HepG2 (cell line): ENCODE results near the gene NUP62. TPM values are rescaled to one million over a fixed set of nuclear protein-coding genes. Genes with fewer than 3 reads are reported as not detected.

ENCODE experiments used
- ATAC-seq: fragments of 200-7000 bp; cut with Tn5 transposase; 3 replicates; pipeline ENCODE4 v1.9.1; 2020; ENCODE audit warnings: mild to moderate bottlenecking, moderate library complexity
- BruUV-seq: library from RNA; stranded (reverse); fragments of 400-500 nt; replicated peaks from 2 replicates; lab custom pipeline; 2021; lab: Mats Ljungman, UMichigan
- CTCF ChIA-PET: fragments of 300-600 bp; formaldehyde crosslinking; extraction: SDS; loops from one replicate; lab custom pipeline; 2021; ENCODE audit warnings: low total read pairs, inconsistent platforms, low intra/inter-chr PET ratio; lab: Yijun Ruan, JAX
- POLR2A ChIA-PET: fragments of 350-600 bp; sonication (Branson Sonifier 250); formaldehyde crosslinking; loops from one replicate; lab custom pipeline; 2020; ENCODE audit warnings: antibody characterized with exemption, inconsistent platforms; lab: Yijun Ruan, JAX
- DNase-seq: peaks from one replicate; pipeline ENCODE4 v3.0.0-alpha.2; 2015; ENCODE audit warnings: low spot score
- FAIRE-seq: peaks from 3 replicates; lab custom pipeline; 2011; peaks lifted over from hg19 to GRCh38; lab: Jason Lieb, UNC
- H2AFZ ChIP-seq: one replicate; pipeline ENCODE4 v1.6.1; 2011; ENCODE audit warnings: low read length, inconsistent platforms
- H3K27ac ChIP-seq: fragments of 300-600 bp; 3 replicates; pipeline ENCODE4 v1.8.0; 2011; ENCODE audit warnings: mixed run types, mild to moderate bottlenecking, mixed read lengths, low read length, inconsistent platforms; ENCODE audit not compliant: insufficient read depth; ENCODE audit errors: extremely low read length
- H3K27me3 ChIP-seq, 2 experiments: fragments of 200-600 bp in 1 of 2; 2 replicates in 1 of 2; 3 replicates in 1 of 2; pipeline versions ENCODE4 v1.6.0 to v1.8.0; 2011; ENCODE audit warnings: low read length in 2 of 2, mild to moderate bottlenecking in 2 of 2, moderate library complexity in 2 of 2, inconsistent platforms in 1 of 2; ENCODE audit not compliant: insufficient read depth in 2 of 2, control insufficient read depth in 1 of 2
- H3K36me3 ChIP-seq, 2 experiments: fragments of 200-600 bp in 1 of 2; replicated peaks in 1 of 2; 2 replicates in 1 of 2; 3 replicates in 1 of 2; pipeline versions ENCODE4 v1.5.1 to v1.8.0; 2011; ENCODE audit warnings: low read length in 2 of 2, inconsistent platforms in 1 of 2; ENCODE audit not compliant: insufficient read depth in 2 of 2, control insufficient read depth in 1 of 2
- H3K4me1 ChIP-seq: 2 replicates; pipeline ENCODE4 v1.5.1; 2012; ENCODE audit warnings: low read length, inconsistent platforms; ENCODE audit not compliant: insufficient read depth
- H3K4me2 ChIP-seq: 2 replicates; pipeline ENCODE4 v1.6.0; 2011; ENCODE audit warnings: low read depth, low read length, inconsistent platforms
- H3K4me3 ChIP-seq, 3 experiments: fragments of 200-600 bp in 1 of 3; sonication (generic), shearing (Covaris generic) in 1 of 3; replicated peaks in 1 of 3; 2 replicates each; pipeline ENCODE4 v1.5.1; 2011 to 2016; ENCODE audit warnings: low read length in 3 of 3, inconsistent platforms in 2 of 3, low read depth in 2 of 3, mild to moderate bottlenecking in 2 of 3, control low read depth in 1 of 3, mixed read lengths in 1 of 3; ENCODE audit not compliant: insufficient read depth in 1 of 3
- H3K79me2 ChIP-seq: one replicate; pipeline ENCODE4 v1.6.1; 2011; ENCODE audit warnings: low read length, inconsistent platforms; ENCODE audit not compliant: insufficient read depth
- H3K9ac ChIP-seq: 2 replicates; pipeline ENCODE4 v1.6.0; 2011; ENCODE audit warnings: mild to moderate bottlenecking, low read depth, low read length, inconsistent platforms; ENCODE audit not compliant: insufficient read depth
- H3K9me3 ChIP-seq: 2 replicates; pipeline ENCODE4 v1.5.1; 2012; ENCODE audit warnings: mild to moderate bottlenecking, low read length
- H4K20me1 ChIP-seq: 2 replicates; pipeline ENCODE4 v1.6.0; 2011; ENCODE audit warnings: inconsistent platforms, mild to moderate bottlenecking, low read length, moderate library complexity; ENCODE audit not compliant: insufficient read depth
- JUN ChIP-seq: sonication (generic); formaldehyde crosslinking; IDR thresholded peaks from 2 replicates; pipeline ENCODE4 v1.4.0; 2020; ENCODE audit warnings: mild to moderate bottlenecking, missing genetic modification reagents
- KAT2B ChIP-seq: fragments of 150-350 bp; IDR thresholded peaks from 2 replicates; pipeline ENCODE4 v1.6.1; 2014; ENCODE audit warnings: low read depth, low read length, borderline replicate concordance
- KMT2B ChIP-seq: IDR thresholded peaks from 2 replicates; pipeline ENCODE4 v1.6.1; 2016; ENCODE audit warnings: missing genetic modification reagents, missing compliant biosample characterization
- MAZ ChIP-seq, 2 experiments: sonication (generic) in 1 of 2; formaldehyde crosslinking in 1 of 2; IDR thresholded peaks; 2 replicates each; pipeline versions ENCODE4 v1.5.0 to v1.6.1; 2012 to 2020; ENCODE audit warnings: low read depth in 2 of 2, mild to moderate bottlenecking in 2 of 2, borderline replicate concordance in 1 of 2, improper control_type of control experiment in 1 of 2, low read length in 1 of 2, missing genetic modification reagents in 1 of 2, moderate library complexity in 1 of 2
- RFX5 ChIP-seq: IDR thresholded peaks from 2 replicates; pipeline ENCODE4 v1.6.1; 2011; ENCODE audit warnings: low read depth, low read length, improper control_type of control experiment
- SMAD1 ChIP-seq: sonication (generic); formaldehyde crosslinking; IDR thresholded peaks from 2 replicates; pipeline ENCODE4 v1.4.0; 2020; ENCODE audit warnings: missing genetic modification reagents, low read depth, mild to moderate bottlenecking, borderline replicate concordance
- USF2 ChIP-seq, 2 experiments: sonication (generic) in 1 of 2; formaldehyde crosslinking in 1 of 2; IDR thresholded peaks; 2 replicates each; pipeline versions ENCODE4 v1.5.1 to v1.6.1; 2011 to 2020; ENCODE audit warnings: borderline replicate concordance in 1 of 2, low read depth in 1 of 2, low read length in 1 of 2, mild to moderate bottlenecking in 1 of 2, missing genetic modification reagents in 1 of 2, moderate library complexity in 1 of 2
- ZNF121 ChIP-seq: sonication (generic); formaldehyde crosslinking; IDR thresholded peaks from 2 replicates; pipeline ENCODE4 v1.5.0; 2020; ENCODE audit warnings: mild to moderate bottlenecking, missing genetic modification reagents
- ZNF549 ChIP-seq: sonication (generic); formaldehyde crosslinking; IDR thresholded peaks from 2 replicates; pipeline ENCODE4 v1.5.0; 2020; ENCODE audit warnings: missing genetic modification reagents
- ZNF746 ChIP-seq: sonication (generic); formaldehyde crosslinking; IDR thresholded peaks from 2 replicates; pipeline ENCODE4 v1.8.0; 2022; ENCODE audit warnings: mild to moderate bottlenecking, missing genetic modification reagents
- ZNF749 ChIP-seq: sonication (generic); formaldehyde crosslinking; IDR thresholded peaks from 2 replicates; pipeline ENCODE4 v1.8.0; 2022; ENCODE audit warnings: mild to moderate bottlenecking, missing genetic modification reagents, moderate library complexity, borderline replicate concordance
- ZNF780A ChIP-seq: sonication (generic); formaldehyde crosslinking; IDR thresholded peaks from 2 replicates; pipeline ENCODE4 v1.8.0; 2022; ENCODE audit warnings: mild to moderate bottlenecking, missing genetic modification reagents, moderate library complexity
- ZNF878 ChIP-seq: sonication (generic); formaldehyde crosslinking; IDR thresholded peaks from 2 replicates; pipeline ENCODE4 v1.8.1; 2023; ENCODE audit warnings: mild to moderate bottlenecking, missing genetic modification reagents, moderate library complexity
- ZZZ3 ChIP-seq: sonication (generic); formaldehyde crosslinking; IDR thresholded peaks from 2 replicates; pipeline ENCODE4 v1.4.0; 2020; ENCODE audit warnings: missing genetic modification reagents, mild to moderate bottlenecking, borderline replicate concordance
- WGBS: methylation state at CpG from one replicate; pipeline ENCODE4 v1.1.6; 2017; ENCODE audit warnings: low lambda C conversion rate; 5-methylcytosine and 5-hydroxymethylcytosine counted together
- in situ Hi-C: cut with HindIII; loops from 2 replicates; pipeline ENCODE4 v1.10.0; 2017; ENCODE audit warnings: low pct_unique_long_range_greater_than_20kb; ENCODE audit not compliant: extremely low pct_ligation_motif_present
- intact Hi-C: fragments of 100-400 bp; cut with micrococcal nuclease; formaldehyde crosslinking; loops from one replicate; pipeline ENCODE4 v1.10.0; 2022; ENCODE audit not compliant: unreplicated experiment
- polyA plus RNA-seq, 8 experiments: library from polyadenylated mRNA; depleted of rRNA in 3 of 8; stranded (reverse) in 7 of 8; unstranded in 1 of 8; fragments of >200 nt; fragmentation: Illumina TruSeq in 4 of 8; extraction: Trizol in 4 of 8; gene quantifications; 2 replicates each; pipeline versions ENCODE4 v1.2.1 to v1.2.3, GENCODE V29; 2011 to 2016; ENCODE audit warnings: low read depth in 4 of 8, missing spikeins in 1 of 8, mixed read lengths in 1 of 8; ENCODE audit not compliant: insufficient read depth in 1 of 8
- total RNA-seq, 5 experiments: library from RNA; depleted of rRNA; stranded (reverse); fragments of >200 nt; fragmentation: Illumina TruSeq; extraction: Trizol; gene quantifications; 2 replicates each; pipeline ENCODE4 v1.2.3, GENCODE V29; 2016; ENCODE audit warnings: low read depth in 1 of 5
- TF ChIP-seq, protein P1 (sequence below): sonication (generic); formaldehyde crosslinking; IDR thresholded peaks from 2 replicates; pipeline ENCODE4 v1.4.0; 2020; ENCODE audit warnings: missing genetic modification reagents
- TF ChIP-seq, protein P2 (sequence below): IDR thresholded peaks from 2 replicates; pipeline ENCODE4 v1.6.1; 2012; ENCODE audit warnings: inconsistent platforms

Gene NUP62
- total and polyA plus RNA-seq, 2 of the 13 experiments (the other 11 are each of a cell fraction or from before 2014, with no cell fraction given): 16.5 to 41.5 TPM

GRCh38 chr19:49877020-49877878, 52.1 kb downstream of the NUP62 start, which contains the start of the genes AKT1S1 and TBC1D17:
Gene AKT1S1 (minus strand): TSS chr19:49877355. CDS start chr19:49873295, 4,060 bp downstream.
Gene TBC1D17 (plus strand): TSS chr19:49877702. CDS start chr19:49877724, 22 bp downstream.
- ATAC-seq (peak; percentile 80), DNase-seq (peak; percentile 99), FAIRE-seq (peak; percentile 95)
- peak within 1 kb of the TSS; percentile 99 for H3K27ac ChIP-seq
- 1% methylated on average over 41 of the region's 61 CpGs for WGBS
- peak within 1 kb of the TSS; percentile 89 for H2AFZ ChIP-seq
- POLR2A ChIA-PET: interaction anchor here (0.6 to 3.3 kb wide), 14 partner anchors 8 to 398 kb away, joined by 3 to 21 read pairs (median 6); partner anchors contain the start of genes AP2A1, ATF5, NUP62 and PNKP
- H3K36me3 ChIP-seq: peaks cover 13 to 40% of the 10 kb centered on the region in 2 experiments; a peak in 4 of 5 replicates
- H3K4me3 ChIP-seq: peak within 1 kb of the TSS; percentile 77 to 99 (median 97)
- CTCF ChIA-PET: no interaction called here
- intact Hi-C loops: no loop called here
- in situ Hi-C loops: no loop called here
- no TSS peak for BruUV-seq
- peaks cover 5% of the 10 kb centered on the region; the same call in 1 of the 2 replicates for H4K20me1 ChIP-seq
- H3K79me2 ChIP-seq: peaks cover 38% of the 10 kb centered on the region
- no peaks in the 10 kb centered on the region; a peak in 1 of 5 replicates for H3K27me3 ChIP-seq
- H3K9me3 ChIP-seq: no peaks in the 10 kb centered on the region
- peak within 1 kb of the TSS; percentile 97 for H3K9ac ChIP-seq
- peaks cover 31% of the 10 kb centered on the region for H3K4me1 ChIP-seq
- peak within 1 kb of the TSS; percentile 91 for H3K4me2 ChIP-seq
- TF ChIP-seq ZNF749 (CRISPR knock-in tag) (no peak), ZNF746 (CRISPR knock-in tag) (no peak), MAZ (IDR thresholded peaks at IDR 0.05; ENCODE audit: borderline replicate concordance, low read depth, low read length) (no peak), MAZ (CRISPR knock-in tag; IDR thresholded peaks at IDR 0.05; ENCODE audit: low read depth) (no peak; the same call in 1 of the 2 replicates), USF2 (IDR thresholded peaks at IDR 0.05; ENCODE audit: low read depth, low read length) (peak; percentile 98), USF2 (CRISPR knock-in tag; IDR thresholded peaks at IDR 0.05; ENCODE audit: borderline replicate concordance) (peak; percentile 98; the same call in 1 of the 2 replicates), ZNF878 (CRISPR knock-in tag) (no peak), ZZZ3 (no peak), ZNF780A (CRISPR knock-in tag) (no peak), KMT2B (peak; percentile 65), RFX5 (no peak; the same call in 1 of the 2 replicates), ZNF121 (CRISPR knock-in tag) (no peak), ZNF549 (CRISPR knock-in tag) (no peak), JUN (no peak), KAT2B (no peak), SMAD1 (CRISPR knock-in tag) (no peak)
- TF ChIP-seq, protein P1, sequence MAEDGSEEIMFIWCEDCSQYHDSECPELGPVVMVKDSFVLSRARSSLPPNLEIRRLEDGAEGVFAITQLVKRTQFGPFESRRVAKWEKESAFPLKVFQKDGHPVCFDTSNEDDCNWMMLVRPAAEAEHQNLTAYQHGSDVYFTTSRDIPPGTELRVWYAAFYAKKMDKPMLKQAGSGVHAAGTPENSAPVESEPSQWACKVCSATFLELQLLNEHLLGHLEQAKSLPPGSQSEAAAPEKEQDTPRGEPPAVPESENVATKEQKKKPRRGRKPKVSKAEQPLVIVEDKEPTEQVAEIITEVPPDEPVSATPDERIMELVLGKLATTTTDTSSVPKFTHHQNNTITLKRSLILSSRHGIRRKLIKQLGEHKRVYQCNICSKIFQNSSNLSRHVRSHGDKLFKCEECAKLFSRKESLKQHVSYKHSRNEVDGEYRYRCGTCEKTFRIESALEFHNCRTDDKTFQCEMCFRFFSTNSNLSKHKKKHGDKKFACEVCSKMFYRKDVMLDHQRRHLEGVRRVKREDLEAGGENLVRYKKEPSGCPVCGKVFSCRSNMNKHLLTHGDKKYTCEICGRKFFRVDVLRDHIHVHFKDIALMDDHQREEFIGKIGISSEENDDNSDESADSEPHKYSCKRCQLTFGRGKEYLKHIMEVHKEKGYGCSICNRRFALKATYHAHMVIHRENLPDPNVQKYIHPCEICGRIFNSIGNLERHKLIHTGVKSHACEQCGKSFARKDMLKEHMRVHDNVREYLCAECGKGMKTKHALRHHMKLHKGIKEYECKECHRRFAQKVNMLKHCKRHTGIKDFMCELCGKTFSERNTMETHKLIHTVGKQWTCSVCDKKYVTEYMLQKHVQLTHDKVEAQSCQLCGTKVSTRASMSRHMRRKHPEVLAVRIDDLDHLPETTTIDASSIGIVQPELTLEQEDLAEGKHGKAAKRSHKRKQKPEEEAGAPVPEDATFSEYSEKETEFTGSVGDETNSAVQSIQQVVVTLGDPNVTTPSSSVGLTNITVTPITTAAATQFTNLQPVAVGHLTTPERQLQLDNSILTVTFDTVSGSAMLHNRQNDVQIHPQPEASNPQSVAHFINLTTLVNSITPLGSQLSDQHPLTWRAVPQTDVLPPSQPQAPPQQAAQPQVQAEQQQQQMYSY (CRISPR knock-in tag): no peak
- TF ChIP-seq, protein P2, sequence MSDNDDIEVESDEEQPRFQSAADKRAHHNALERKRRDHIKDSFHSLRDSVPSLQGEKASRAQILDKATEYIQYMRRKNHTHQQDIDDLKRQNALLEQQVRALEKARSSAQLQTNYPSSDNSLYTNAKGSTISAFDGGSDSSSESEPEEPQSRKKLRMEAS: peak; percentile 96
